Activated CD4-positive, CD25-positive, alpha-beta regulatory T cell treated with anti-CD3 and anti-CD28 coated beads, Interleukin-2, amount 50 U/mL, for 72 hours (primary cell): ENCODE results near the gene MUS81.
"Not testable (repeated sequence)": the region's sequence is repeated elsewhere in the genome, so short reads cannot be mapped to it uniquely, and the experiment has no call there.

Source experiments
- DNase-seq: peaks from one replicate; pipeline ENCODE4 v3.0.0; 2021

Gene MUS81

DNA sequence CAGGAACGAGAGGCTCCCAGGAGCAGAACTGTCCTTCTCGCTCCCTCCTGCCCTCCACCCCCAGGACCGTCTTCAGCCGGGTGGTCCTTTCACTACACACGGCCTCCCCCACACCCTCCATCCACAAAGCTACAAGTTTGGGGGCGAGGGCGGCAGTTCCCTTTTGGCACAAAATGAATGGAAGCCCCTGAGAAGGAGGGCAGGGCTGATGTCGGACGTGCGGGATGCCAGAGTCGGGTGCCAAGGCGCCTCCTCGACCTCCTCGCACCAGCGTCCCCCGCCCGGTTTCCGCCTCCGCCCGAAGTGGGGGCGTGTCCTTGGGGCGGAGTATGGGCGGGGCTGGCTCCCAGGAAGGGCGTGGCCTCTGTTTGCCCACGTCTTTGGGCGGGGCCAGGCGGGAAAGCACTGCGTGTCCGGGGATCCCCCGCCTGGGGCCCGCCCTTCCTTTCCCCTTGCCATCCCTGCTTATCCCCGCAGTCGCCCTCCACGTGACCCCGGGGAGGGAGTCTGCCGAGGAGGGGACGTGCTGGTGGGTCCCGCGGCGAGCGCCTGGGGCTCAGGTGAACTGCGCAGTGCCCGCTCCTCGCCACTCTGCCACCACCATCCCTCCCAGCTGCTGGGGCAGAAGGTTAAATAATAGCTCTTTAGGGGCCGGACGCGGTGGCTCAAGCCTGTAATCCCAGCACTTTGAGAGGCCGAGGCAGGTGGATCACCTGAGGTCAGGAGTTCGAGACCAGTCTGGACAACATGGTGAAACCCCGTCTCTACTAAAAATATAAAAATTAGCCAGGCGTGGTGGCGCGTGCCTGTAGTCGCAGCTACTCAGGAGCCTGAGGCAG is 13.3 kb downstream of the MUS81 start:
- DNase-seq, result peak; percentile 98

DNA sequence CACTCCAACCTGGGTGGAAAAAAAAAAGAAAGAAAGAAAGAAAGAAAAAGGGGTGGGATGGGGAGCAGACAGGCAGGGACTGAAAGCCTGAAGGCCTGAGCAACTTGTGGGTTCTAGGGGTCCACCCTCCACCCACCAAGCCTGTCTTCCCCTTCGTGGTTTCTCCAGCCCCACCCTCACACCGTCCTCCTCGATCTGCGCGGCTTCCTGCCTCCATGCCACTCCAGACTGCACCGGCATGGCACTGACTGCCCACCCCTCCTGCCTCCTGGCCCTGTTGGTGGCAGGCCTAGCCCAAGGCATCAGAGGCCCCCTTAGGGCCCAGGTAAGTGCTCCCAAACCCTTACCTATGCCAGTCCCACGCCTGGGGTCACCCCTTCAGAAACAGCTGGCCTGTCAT is 19.4 kb downstream of the MUS81 start, which contains the start of gene CTSW:
Gene CTSW, plus strand, starts transcription at position 221 of the 400 bp plus-strand sequence. Its CDS starts 18 bp downstream, at position 239.
- DNase-seq, result no peak

DNA sequence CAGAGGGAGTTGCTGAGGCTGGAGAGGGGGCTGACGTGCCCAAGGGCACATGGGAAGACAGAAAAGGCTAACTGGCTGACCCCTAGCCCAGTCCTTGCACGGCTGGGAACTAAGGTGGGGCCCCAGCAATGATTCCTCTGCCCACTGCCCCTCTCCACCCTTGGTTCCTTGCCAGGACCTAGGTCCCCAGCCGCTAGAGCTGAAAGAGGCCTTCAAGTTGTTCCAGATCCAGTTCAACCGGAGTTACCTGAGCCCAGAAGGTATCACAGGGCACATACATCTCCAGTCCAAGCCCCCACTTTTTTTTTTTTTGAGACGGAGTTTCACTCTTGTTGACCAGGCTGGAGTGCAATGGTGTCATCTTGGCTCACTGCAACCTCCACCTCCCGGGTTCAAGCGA is 19.8 kb downstream of the MUS81 start:
- no peak for DNase-seq

DNA sequence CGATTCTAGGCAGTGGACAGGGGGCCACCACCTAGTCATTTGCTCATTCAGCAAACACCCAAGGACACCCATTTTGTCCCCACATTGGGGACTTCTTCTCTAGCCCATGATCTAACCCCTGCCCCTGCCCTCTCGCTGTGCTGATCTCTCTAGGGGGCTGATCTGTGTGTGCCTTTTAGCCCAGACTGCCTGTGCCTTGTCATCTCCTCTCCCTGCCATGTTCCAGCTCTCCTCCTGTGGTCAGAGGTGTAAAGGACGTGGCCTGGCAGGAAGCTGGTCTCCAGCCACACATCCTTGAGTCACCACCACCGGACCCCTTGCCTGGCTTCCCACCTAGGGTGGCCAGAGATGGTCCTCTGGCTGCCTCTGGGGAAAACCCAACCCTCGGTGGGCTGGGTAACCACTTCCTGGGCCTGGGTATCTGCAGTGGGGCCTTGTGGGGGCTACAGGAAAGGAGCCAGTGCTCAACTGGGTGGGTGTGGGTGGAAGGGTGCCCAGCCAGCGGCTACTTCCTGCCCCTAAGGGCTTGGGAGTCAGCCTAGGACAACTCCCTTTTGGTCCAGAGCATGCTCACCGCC is 20.7 kb downstream of the MUS81 start:
- DNase-seq, result no peak

DNA sequence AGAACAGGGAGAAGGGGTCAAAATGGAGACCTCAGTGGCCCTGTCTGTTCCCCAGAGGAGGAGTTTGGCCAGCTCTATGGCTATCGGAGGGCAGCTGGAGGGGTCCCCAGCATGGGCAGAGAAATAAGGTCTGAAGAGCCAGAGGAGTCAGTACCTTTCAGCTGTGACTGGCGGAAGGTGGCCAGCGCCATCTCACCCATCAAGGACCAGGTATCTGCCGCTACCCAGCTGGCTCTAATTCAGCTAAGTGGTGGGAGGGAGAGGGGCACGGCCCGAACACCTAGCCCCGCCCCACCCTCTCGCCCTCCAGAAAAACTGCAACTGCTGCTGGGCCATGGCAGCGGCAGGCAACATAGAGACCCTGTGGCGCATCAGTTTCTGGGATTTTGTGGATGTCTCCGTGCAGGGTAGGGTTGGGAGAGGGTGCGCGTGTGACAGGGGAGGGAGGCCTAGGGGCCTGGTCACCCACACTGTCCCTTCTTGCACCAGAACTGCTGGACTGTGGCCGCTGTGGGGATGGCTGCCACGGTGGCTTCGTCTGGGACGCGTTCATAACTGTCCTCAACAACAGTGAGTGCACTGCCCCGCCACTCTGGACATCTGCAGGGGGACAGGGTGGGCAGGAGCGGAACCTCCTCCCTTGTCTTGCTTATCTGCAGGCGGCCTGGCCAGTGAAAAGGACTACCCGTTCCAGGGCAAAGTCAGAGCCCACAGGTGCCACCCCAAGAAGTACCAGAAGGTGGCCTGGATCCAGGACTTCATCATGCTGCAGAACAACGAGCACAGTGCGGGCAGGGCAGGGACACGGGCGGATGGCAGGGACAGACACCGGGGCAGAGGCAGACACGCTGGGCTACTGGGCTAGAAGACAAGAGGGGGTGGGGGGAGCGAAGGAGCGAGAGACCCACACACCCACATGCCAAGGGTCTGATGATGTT is 22.2 kb downstream of the MUS81 start:
- no peak for DNase-seq

DNA sequence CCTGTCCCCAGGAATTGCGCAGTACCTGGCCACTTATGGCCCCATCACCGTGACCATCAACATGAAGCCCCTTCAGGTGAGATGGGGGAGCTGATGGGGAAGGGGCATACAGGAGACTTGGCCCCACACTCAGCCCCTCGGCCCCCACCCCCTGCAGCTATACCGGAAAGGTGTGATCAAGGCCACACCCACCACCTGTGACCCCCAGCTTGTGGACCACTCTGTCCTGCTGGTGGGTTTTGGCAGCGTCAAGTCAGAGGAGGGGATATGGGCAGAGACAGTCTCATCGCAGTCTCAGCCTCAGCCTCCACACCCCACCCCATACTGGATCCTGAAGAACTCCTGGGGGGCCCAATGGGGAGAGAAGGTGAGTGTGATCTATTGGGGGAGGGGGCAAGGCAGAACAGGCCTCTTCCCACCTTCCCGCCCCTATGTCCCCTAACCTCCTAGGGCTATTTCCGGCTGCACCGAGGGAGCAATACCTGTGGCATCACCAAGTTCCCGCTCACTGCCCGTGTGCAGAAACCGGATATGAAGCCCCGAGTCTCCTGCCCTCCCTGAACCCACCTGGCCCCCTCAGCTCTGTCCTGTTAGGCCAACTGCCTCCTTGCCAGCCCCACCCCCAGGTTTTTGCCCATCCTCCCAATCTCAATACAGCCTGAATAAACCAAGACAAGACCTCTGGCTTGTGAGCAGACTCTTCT is 23.0 kb downstream of the MUS81 start:
- DNase-seq, result no peak

DNA sequence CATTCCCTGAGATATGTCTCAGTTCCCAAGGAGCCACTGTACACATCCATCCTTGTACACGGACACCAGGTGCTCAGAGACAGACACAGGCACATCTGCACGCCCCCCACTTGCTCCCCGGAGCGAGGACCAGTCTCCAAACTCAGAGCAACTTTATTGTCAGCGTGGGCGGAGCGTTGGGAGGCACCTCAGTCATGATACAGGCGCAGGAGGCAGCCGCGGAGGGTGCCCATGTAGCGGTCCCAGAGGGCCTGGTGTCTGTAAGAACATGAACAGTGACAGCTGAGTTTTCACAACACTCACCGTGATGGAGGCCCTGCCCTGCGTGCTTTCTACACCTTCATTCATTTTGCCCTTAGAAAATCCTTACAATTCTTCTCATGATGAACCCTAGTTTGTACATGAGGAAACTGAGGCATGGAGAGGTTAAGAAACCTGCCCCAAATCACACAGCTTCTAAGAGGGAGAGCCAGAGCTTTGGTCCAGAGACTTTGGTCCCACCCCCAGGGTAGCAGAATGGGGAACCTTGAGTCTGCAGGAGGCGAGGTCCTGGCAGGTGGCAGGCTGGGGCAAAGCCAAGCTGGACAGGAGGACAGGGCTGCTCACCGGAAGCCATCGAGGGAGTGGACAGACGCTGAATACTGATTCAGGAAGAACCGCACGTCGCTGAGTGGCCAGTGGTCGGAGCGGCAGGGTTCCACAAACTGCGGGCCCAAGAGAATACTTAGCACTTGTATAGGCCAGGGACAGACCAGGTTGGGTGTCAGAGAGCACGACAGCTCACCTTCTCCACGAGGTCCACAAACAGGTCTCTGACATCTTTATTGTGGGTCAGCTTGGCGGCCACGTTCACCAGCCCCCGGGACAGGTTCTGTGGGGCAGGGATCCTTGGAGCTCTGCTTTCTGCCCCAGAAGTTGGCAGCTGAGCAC is 23.8 kb downstream of the MUS81 start:
- DNase-seq, result no peak

DNA sequence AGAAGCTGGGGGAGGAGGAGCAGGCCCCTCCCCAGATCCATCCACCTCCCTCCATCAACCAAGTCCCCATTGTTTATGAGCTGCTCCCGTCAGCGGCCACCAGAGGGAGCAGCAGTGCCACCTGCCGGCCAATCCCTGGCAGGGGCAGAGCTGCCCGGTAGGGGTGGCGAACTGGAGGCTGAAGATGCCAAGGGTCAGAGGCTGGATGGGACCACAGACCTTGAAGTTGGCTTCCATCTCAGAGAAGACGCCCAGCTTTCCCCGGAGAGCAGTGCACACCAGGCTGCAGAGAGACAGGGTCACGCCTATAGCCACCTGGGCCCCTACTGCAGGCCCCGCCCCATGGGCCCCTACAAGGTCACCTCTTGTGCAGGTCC is 24.5 kb downstream of the MUS81 start:
- peak; percentile 86 for DNase-seq

DNA sequence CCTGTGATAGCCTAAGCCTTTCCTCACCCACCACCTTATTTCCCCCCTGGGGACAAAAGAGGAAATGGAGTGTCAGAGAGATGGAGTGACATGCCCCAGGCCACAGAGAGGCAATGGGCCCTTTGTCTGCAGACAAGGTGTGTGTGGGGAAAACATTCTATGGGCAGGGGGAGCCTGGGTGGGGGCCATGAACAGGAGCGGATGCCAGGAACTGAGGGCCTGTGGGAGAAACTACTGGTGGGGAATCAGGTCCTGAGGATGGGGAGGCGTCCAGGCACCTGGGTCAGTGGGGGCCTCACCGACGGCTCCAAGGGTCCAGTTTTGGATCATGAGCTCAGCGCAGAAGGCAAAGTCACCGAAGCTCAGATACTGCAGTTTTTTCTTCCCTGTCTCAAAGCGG is 25.0 kb downstream of the MUS81 start:
- DNase-seq, result no peak

DNA sequence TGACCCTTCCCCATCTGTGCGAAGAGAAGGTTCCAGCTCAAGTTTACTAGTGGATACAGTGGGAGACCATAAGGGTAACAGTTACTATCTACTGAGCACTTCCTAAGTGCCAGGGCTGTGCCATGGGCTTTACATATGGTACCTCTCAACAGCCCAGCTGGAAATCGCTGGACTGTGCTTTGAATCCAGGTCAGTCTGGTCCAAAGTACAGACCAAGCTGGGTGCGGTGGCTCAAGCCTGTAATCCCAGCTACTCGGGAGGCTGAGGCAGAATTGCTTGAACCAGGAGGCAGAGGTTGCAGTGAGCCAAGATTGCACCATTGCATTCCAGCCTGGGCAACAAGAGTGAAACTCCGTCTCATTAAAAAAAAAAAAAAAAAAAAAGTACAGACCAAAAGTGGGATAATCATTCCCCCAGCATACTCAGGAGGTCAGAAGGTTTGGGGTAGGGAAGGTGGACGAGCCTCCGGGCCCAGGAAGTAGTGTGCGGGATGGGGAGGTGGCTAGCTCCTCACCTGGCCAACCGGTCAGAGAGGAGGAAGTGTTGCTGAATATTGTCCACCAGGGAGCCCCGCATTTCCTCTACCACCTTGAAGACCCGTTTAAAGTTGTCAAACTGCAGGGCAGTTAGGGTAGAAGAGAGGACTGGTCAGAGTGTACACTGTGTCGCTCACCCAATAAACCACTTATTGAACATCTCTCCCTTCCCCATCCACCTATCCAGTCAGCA is 25.7 kb downstream of the MUS81 start:
- no peak for DNase-seq

DNA sequence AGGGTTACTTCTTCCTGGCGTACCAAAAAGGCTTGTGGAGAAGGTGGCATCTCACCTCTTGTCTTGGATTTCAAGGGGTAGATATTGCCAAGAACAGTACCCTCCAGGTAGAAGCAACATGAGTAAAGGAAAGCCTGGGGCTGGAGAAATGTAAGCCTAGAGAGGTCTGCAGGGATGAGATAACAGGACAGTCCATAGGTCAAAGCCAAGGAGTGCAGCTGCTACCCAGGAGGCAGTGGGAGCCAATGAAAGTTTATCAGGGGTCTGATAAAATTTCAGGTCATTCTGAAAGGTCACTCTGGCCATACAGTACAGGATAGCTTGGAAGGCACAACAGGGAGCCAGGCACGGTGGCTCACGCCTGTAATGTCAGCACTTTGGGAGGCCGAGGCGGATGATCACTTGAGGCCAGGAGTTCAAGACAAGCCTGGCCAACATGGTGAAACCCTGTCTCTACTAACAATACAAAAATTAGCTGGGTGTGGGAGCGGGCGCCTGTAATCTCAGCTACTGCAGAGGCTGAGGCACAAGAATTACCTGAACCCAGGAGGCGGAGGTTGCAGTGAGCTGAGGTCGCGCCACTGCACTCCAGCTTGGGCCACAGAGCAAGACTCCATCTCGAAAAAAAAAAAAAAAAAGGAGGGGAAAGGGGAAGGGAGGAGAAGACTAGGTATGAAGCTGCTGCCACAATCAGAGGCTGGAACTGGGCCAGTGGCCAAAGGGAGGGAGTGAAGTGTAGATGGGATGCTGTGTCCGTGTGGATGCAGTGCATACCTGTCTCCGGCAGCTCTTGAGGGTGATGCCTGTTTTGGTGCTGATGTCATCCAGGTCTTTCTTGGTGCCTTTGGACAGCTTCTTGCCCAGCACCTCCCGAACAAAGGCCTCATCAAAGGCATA is 26.8 kb downstream of the MUS81 start:
- no peak for DNase-seq

DNA sequence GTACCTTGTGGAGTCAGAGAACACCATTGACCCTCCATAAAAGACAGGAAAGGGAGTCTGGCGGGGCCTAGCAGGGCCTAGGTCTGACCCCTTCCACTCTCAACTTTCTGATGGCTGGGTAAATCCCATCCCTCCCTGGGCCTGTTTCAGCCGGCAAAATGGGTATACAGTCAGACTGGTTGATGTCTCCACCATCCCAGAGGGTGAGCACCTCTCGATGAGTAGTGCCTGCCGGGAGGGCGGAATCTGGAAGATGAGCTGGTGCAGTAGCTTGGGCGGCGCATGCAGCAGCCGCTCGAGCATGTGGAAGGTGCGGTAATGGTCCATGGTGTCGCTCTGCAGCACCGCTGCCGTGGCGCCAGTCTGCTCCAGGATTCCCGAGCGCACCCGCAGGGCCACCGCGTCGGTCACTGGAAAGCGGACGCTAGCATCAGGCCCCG is 27.5 kb downstream of the MUS81 start:
- DNase-seq, result no peak

DNA sequence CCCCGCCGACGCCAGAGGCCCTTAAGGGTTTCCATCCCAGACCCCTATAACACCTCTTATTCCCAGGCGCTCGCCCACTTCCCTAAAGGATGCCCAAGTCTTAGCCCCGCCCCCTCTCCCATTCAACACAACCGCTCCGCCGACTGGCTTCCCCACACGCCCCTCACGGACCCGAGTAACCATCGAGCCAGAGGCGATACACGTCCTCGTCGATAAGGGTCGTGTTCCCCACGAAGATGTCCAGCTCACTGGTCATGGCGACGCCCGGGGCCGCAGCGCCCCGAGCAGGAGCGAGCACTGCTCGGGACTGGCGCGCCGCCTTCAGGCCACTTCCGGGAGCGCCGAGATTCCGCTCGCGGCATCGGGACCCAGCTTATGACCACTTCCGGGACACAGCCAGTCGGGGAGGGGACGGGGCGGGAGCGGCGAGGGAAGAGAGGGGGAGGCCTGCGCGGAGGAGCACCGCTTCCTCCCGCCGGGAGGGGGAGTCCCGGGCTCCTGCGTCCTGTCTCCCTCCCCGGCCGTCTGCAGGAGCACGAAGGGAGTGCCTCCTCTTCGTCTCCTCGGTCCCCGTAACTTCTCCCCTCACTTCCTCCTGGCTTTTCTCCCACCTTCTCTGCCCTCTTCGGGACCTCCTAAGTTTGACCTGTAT is 28.1 kb downstream of the MUS81 start, which contains the start of gene FIBP:
Gene FIBP, minus strand, starts transcription at position 309 of the 652 bp plus-strand sequence. Its CDS starts 53 bp downstream, at position 256.
- DNase-seq, result peak; percentile 95

DNA sequence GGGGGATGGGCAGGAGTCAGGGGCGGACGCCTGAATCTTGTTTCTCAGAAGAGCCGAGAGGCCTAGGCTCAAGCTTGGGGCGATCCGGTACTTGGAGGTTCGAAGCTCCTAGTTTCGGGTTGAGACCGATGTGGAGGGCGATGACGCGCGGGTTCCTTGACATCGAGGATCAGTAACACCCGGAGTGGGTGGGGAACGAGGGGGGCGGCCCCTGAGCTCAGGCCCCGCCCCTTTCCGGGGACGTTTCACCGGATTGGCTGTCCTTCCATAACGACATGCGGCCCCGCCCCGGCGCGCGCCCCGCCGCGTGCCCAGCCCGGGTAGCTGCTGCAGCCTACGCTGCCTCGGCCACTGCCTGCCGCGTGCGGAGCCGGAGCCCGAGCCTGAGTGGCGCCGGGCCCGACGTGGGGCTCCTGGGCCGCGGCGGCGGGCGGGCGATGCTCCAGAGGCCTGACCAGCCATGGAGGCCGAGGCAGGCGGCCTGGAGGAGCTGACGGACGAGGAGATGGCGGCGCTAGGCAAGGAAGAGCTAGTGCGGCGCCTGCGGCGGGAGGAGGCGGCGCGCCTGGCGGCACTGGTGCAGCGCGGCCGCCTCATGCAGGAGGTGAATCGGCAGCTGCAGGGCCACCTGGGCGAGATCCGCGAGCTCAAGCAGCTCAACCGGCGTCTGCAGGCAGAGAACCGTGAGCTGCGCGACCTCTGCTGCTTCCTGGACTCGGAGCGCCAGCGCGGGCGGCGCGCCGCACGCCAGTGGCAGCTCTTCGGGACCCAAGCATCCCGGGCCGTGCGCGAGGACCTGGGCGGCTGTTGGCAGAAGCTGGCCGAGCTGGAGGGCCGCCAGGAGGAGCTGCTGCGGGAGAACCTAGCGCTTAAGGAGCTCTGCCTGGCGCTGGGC is 30.3 kb downstream of the MUS81 start, which contains the start of gene CCDC85B:
Gene CCDC85B, plus strand, starts transcription at position 350 of the 895 bp plus-strand sequence. Its CDS starts 111 bp downstream, at position 461.
- DNase-seq, result peak; percentile 98

DNA sequence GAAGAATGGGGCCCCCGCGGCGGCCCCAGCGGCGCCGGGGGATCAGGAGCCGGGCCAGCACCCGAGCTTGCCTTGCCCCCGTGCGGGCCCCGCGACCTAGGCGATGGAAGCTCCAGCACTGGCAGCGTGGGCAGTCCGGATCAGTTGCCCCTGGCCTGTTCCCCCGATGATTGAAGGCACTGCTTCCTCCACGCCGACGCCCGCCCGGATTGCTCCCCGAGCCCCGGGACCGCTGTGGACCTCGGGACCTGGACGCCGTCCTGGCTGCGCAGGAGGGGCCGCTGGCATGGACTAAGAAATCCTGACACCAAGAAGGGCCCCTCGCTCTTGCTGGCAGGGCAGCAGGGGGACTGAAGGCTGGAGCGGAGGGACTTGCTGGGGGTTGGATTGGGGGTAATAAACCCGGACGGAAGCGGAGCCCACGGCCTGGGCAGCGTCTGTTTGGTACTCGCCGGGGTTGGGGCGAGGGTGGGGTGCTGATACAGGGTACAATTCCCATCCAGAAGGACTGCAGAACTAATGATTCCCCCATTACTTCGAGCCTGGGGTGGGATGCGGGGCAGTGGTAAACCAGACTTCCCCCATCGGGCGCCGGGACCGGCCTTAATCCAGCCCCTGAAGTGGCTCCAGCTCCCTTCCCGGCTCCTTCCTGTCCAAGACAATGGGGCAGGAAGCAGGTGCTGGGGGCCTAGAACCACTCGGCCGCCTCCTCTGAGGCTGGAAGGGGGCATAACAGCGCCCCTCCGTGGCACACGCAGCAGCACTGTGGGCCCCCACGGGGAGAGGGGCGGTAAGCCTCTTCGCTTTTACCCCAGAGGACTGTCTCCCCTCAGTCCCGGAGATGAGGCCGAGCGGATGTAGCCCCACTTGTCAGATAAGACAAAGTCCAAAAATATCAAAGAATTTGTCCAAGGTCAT is 31.2 kb downstream of the MUS81 start:
- no peak for DNase-seq

DNA sequence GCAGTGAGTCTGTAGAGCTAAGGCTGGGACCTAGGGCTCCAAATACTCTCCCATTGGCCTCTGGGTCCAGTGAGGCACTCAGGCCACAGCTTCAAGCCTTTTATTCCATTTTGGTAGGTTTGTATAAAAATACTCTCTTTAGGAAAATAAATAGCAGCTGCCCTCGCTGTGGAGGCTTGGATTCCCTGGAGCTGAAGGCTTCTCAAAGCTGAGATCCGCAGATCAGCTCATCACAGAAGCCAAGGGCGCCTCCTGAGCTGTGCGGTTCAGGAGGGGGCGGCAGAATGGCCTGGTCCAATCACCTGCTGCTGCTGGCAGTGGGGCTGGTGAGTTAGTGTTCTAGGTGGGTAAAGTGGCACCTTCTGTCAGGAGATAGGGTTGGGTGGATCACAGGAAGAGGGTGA is 31.9 kb downstream of the MUS81 start:
- not testable (repeated sequence) for DNase-seq
